Urinary bladder (tissue), 4 donors: ENCODE data around the gene PCSK5. TPM values are rescaled to one million over a fixed set of nuclear protein-coding genes. Genes with fewer than 3 reads are reported as not detected.

Experiments used
- DNase-seq: peaks from one replicate; pipeline ENCODE4 v3.0.0-alpha.2; 2015; ENCODE audit errors: extremely low spot score
- H3K27ac ChIP-seq: one replicate; pipeline ENCODE4 v1.5.1; 2013; ENCODE audit warnings: low read depth, mild to moderate bottlenecking, moderate library complexity
- H3K36me3 ChIP-seq: one replicate; pipeline ENCODE4 v1.6.1; 2013; ENCODE audit warnings: mild to moderate bottlenecking, moderate library complexity; ENCODE audit not compliant: insufficient read depth
- H3K4me1 ChIP-seq: one replicate; pipeline ENCODE4 v1.6.1; 2013; ENCODE audit warnings: mild to moderate bottlenecking, moderate library complexity; ENCODE audit not compliant: insufficient read depth
- H3K4me3 ChIP-seq: one replicate; pipeline ENCODE4 v1.5.1; 2013; ENCODE audit warnings: low read depth, low read length
- WGBS: extraction: QIAGEN DNeasy Blood & Tissue Kit; methylation state at CpG from one replicate; pipeline ENCODE4 v1.1.7; 2013; 5-methylcytosine and 5-hydroxymethylcytosine counted together
- polyA plus RNA-seq: library from polyadenylated mRNA; stranded (reverse); fragments of 200-250 nt; gene quantifications from one replicate; pipeline ENCODE4 v1.2.3, GENCODE V29; 2013
- total RNA-seq: library from RNA; depleted of rRNA; stranded (reverse); fragments of >200 nt; gene quantifications from one replicate; pipeline ENCODE4 v1.2.3, GENCODE V29; 2014
- donor health status: healthy with polysubstance abuse.
- donor health status: healthy.

PCSK5 gene
- total and polyA plus RNA-seq, 2 donors, result 6.1 to 25.4 TPM

GRCh38 chr9:76373784-76374474, 483.5 kb downstream of the PCSK5 start:
- 76% methylated on average over 6 of the region's 6 CpGs for WGBS
- no peaks in the 10 kb centered on the region for H3K4me1 ChIP-seq
- DNase-seq, result no peak
- H3K4me3 ChIP-seq, result no peak overlapping the region
- no peaks in the 10 kb centered on the region for H3K36me3 ChIP-seq
- no peak overlapping the region for H3K27ac ChIP-seq

- WGBS, result 70% methylated on average over 10 of the region's 10 CpGs
- H3K4me3 ChIP-seq, result no peak overlapping the region
- no peaks in the 10 kb centered on the region for H3K36me3 ChIP-seq
- H3K27ac ChIP-seq, result no peak overlapping the region
- no peaks in the 10 kb centered on the region for H3K4me1 ChIP-seq
- no peak for DNase-seq
These were observed 484.5 kb downstream of the PCSK5 start for GRCh38 chr9:76374783-76375559.

DNA sequence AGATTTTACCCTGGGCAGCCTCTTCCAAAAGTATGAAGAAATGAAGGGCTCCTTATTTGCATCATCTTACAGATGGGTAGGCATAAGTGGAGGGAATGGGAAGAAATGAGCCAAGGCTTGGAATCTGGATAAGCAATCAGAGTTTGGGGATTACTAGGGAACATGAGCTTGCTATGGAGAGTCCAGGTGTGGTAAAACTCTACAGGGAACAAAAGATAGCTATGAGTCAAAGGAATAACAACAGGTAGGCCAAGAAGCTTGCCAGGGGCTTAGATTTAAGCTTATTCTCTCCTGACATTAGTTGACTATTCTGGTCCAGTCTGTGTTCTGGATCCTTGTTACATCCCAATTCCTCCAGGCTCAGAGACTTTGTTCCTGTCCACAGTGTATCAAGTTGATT, 487.3 kb downstream of the PCSK5 start:
- no peak overlapping the region for H3K4me3 ChIP-seq
- DNase-seq, result no peak
- H3K27ac ChIP-seq, result no peak overlapping the region
- H3K36me3 ChIP-seq, result no peaks in the 10 kb centered on the region
- H3K4me1 ChIP-seq, result no peaks in the 10 kb centered on the region

DNA sequence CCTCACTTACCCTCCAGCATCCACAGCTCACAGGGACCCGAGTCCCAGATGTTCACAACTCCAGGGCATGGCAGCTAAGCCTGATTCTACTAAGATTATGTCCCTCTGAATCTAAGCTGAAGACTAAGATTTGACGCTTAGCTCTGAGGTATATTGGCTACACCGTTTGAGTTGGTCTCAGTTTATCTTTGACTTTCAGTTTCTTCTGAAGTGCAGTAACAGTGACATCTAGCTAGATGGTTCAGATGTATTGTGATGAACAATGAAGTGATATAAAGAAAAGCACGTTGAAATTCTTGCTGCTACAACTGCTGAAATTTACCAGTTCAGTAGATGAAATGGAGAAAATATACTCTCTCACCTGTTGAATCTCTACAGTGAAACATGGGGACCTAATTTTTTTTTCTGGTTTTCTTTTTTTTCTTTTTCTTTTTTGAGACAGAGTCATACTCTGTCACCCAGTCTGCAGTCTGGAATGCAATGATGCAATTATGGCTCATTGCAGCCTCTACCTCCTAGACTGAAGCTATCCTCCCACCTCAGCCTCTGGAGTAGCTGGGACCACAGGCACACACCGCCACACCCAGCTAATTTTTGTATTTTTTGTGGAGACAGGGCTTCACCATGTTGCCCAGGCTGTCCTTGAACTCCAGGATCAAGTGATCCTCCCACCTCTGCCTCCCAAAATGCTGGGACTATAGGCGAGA, 488.0 kb downstream of the PCSK5 start:
- WGBS, result 87% methylated on average over 6 of the region's 6 CpGs
- no peak overlapping the region for H3K27ac ChIP-seq
- no peaks in the 10 kb centered on the region for H3K36me3 ChIP-seq
- H3K4me1 ChIP-seq, result no peaks in the 10 kb centered on the region
- no peak for DNase-seq
- H3K4me3 ChIP-seq, result no peak overlapping the region

GRCh38 chr9:76379494-76379893, 489.0 kb downstream of the PCSK5 start:
- Histone ChIP-seq H3K4me3 (no peak overlapping the region), H3K36me3 (no peaks in the 10 kb centered on the region), H3K27ac (no peak overlapping the region), H3K4me1 (no peaks in the 10 kb centered on the region)
- DNase-seq, result no peak
- WGBS, result 96% methylated on average over 2 of the region's 2 CpGs

DNA sequence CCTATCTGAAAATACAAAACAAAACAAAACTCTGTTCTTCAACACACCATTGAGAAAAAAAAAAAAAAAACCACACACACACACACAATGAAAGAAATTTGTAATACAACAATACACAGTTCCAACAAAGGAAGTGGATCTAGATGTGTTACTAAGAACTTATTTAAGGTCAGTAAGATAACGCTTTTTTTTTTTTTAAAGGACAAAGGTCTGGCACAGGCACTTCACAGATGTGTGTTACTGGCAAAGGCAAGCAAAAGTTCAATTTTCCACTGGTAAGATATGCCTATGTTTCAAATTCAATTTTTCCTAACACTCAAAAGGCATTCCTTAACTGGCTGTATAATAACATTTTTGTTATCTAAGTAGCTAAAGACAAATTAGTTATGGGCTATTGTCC, 500.2 kb downstream of the PCSK5 start:
- no peak for DNase-seq
- Histone ChIP-seq H3K36me3 (no peaks in the 10 kb centered on the region), H3K4me1 (no peaks in the 10 kb centered on the region), H3K27ac (no peak overlapping the region), H3K4me3 (no peak overlapping the region)
- 84% methylated on average over 1 of the region's 1 CpG for WGBS

DNA sequence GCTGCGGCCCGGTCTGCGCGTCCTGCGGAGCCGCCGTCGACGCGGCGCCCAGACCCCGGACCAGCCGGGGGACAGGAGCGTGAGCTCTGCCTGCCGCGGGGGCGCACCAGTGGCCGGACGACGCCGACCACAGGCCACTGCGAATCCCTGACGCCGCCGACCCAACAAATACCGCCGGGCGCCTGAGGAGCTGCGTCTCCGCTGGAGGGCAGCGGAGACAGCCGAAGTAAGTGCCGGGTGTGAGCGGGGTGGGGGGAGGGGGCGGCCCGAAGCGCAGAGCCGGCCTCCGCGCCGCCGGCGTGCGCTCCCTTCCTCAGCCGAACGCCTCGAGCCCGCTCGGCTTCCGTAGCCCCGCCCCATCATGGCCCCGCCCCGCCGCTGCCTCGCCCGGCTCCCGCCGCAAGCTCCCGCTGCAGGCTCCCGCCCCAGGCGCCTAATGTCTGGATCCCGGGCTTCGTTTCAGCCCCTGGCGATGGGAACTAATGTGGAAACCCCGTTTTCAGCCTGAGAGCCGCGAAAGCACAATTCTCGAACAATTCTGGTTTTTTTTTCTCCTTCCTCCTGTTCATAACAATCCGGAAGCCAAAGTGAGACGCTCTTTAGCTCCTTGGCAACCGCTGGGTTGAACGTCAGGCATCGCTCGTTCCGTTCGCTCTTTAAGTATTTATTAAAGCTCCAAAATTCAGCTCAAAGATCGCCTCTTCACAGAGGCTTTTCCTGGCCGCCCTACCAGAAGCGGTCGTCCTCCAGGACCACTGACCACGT, 503.9 kb downstream of the PCSK5 start, which contains the start of gene RFK:
RFK (minus strand) TSS at position 232 of the 765 bp plus-strand sequence. CDS start 255 bp downstream, outside the sequence.
- DNase-seq, result peak; percentile 84
- Histone ChIP-seq H3K4me3 (peak within 1 kb of the TSS; percentile 73), H3K4me1 (no peaks in the 10 kb centered on the region), H3K27ac (peak within 1 kb of the TSS; percentile 83), H3K36me3 (no peaks in the 10 kb centered on the region)
- WGBS, result under 1% methylated on average over 81 of the region's 81 CpGs

- Histone ChIP-seq H3K27ac (peak overlapping the region; percentile 83), H3K36me3 (no peaks in the 10 kb centered on the region), H3K4me3 (peak overlapping the region; percentile 73), H3K4me1 (no peaks in the 10 kb centered on the region)
- WGBS, result under 1% methylated on average over 11 of the region's 11 CpGs
- DNase-seq, result no peak
These were observed 504.4 kb downstream of the PCSK5 start for GRCh38 chr9:76394960-76395252.

DNA sequence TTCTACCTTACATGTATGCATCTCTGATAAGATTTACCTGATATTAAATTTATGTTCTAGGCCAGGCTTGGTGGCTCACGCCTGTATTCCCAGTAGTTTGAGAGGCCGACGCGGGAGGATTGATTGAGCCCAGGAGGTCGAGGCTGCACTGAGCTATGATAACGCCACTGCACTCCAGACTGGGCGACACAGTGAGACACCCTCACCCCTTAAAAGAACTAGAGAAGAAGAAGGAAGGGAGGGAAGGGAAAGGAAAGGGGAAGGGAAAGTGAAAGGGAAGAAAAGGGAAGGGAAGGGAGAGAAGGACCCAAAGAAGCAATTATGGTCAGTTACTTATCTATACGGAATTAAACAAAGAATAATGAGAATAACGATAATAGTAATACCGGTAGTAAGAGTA, 504.9 kb downstream of the PCSK5 start:
- Histone ChIP-seq H3K36me3 (no peaks in the 10 kb centered on the region), H3K4me3 (no peak overlapping the region), H3K4me1 (no peaks in the 10 kb centered on the region), H3K27ac (peak overlapping the region; percentile 71)
- no peak for DNase-seq
- WGBS, result 76% methylated on average over 10 of the region's 10 CpGs

- Histone ChIP-seq H3K4me3 (no peak overlapping the region), H3K36me3 (no peaks in the 10 kb centered on the region), H3K27ac (no peak overlapping the region), H3K4me1 (no peaks in the 10 kb centered on the region)
- WGBS, result 86% methylated on average over 6 of the region's 6 CpGs
- DNase-seq, result no peak
These were observed 505.7 kb downstream of the PCSK5 start for GRCh38 chr9:76396144-76396543.

GRCh38 chr9:76396597-76396996, 506.1 kb downstream of the PCSK5 start:
- WGBS, result 95% methylated on average over 13 of the region's 13 CpGs
- H3K27ac ChIP-seq, result no peak overlapping the region
- H3K36me3 ChIP-seq, result no peaks in the 10 kb centered on the region
- H3K4me1 ChIP-seq, result no peaks in the 10 kb centered on the region
- H3K4me3 ChIP-seq, result no peak overlapping the region
- no peak for DNase-seq

- Histone ChIP-seq H3K4me3 (no peak overlapping the region), H3K27ac (no peak overlapping the region), H3K36me3 (no peaks in the 10 kb centered on the region), H3K4me1 (no peaks in the 10 kb centered on the region)
- no peak for DNase-seq
- WGBS, result 56% methylated on average over 1 of the region's 1 CpG
These were observed 509.4 kb downstream of the PCSK5 start for GRCh38 chr9:76399856-76400255.

- H3K4me3 ChIP-seq, result no peak overlapping the region
- WGBS, result 19% methylated on average over 1 of the region's 1 CpG
- no peaks in the 10 kb centered on the region for H3K36me3 ChIP-seq
- no peak for DNase-seq
- H3K4me1 ChIP-seq, result no peaks in the 10 kb centered on the region
- no peak overlapping the region for H3K27ac ChIP-seq
These were observed 510.1 kb downstream of the PCSK5 start for GRCh38 chr9:76400534-76401096.
